Non-pigmented ciliary epithelial cell (primary cell): ENCODE results near the gene MYBPH.

Experiments
- DNase-seq: peaks from one replicate; pipeline ENCODE4 v3.0.0-alpha.2; 2010; ENCODE audit warnings: low read depth

The MYBPH gene

DNA sequence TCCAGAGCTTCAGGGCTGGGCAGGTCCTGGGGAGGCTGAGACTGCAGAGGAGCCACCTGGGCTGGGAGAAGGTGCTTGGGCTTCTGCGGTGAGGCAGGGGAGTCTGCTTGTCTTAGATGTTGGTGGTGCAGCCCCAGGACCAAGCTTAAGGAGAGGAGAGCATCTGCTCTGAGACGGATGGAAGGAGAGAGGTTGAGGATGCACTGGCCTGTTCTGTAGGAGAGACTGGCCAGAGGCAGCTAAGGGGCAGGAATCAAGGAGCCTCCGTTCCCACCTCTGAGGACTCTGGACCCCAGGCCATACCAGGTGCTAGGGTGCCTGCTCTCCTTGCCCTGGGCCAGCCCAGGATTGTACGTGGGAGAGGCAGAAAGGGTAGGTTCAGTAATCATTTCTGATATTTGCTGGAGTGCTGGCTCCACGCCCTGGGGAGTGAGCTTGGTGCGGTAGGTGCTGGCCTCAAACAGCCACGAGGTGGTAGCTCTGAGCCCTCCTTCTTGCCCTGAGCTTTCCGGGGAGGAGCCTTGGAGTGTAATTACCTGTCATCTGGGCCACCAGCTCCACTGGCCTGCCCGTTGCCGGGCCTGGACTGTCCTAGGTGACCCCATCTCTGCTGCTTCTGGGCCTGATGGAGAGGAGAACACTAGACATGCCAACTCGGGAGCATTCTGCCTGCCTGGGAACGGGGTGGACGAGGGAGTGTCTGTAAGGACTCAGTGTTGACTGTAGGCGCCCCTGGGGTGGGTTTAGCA, 9.3 kb downstream of the MYBPH start:
- no peak for DNase-seq

DNA sequence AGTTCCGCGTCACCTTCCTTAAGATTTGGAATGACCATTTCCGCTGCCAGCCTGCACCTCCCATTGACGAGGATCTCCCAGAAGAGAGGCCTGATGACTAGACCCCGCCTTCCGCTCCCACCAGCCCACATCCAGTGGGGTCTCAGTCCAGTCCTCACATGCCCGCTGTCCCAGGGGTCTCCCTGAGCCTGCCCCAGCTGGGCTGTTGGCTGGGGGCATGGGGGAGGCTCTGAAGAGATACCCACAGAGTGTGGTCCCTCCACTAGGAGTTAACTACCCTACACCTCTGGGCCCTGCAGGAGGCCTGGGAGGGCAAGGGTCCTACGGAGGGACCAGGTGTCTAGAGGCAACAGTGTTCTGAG, 9.8 kb downstream of the MYBPH start:
- DNase-seq: no peak

- DNase-seq: no peak
Measured at GRCh38 chr1:203165101-203165799, 10.4 kb downstream of the MYBPH start.

DNA sequence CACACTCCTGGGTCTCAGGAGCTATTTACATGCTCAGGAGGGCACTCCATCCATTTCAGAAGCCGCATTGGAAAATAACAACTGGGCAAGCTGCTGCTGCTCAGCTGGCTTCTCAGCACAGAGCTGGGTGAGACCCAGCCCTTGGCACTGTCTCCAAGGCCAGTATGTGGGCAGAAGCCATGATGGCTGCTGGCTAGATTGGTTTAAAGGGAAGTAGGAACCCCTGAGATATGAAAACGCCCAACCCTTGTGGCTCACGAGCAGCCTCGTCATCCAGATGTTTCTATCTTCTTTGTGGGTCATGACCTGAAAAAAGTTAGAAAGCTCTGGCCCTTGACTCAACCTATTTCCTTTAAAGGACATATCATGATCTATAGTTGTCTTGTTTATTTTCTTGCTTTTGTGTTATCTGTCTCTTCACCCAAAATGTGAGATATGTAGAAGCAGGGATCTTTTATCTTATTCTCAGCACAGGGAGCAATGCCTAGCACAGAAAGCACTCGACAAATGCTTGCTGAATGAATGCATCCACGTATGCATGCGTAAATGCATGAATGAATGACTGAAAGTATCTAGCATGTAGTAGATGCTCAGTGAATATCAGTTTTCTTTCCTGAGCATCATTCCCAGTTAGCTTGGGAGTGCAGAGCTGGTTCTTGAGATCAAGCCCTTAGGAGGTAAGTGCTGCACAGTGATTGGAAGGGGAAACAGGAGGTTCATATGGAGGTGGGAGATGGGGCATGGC, 11.6 kb downstream of the MYBPH start:
- DNase-seq: no peak

- no peak for DNase-seq
Measured at GRCh38 chr1:203162403-203162802, 13.2 kb downstream of the MYBPH start.

DNA sequence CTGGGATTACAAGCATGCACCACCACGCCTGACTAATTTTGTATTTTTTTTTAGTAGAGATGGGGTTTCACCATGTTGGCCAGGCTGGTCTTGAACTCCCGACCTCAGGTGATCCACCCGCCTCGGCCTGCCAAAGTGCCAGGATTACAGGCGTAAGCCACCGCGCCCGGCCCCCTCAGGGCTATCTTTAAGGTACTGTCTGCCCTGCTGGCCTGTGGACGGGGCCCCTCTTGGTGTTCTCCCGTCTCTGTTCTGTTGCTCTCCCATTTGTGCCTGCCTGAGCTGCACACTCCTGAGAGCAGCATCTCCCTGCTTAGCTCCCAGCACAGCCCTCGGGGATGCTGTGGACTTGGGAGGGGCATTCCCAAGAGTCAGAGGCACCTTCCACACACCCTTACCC, 13.9 kb downstream of the MYBPH start:
- DNase-seq: no peak

GRCh38 chr1:203161175-203161574, 14.5 kb downstream of the MYBPH start:
- no peak for DNase-seq

DNA sequence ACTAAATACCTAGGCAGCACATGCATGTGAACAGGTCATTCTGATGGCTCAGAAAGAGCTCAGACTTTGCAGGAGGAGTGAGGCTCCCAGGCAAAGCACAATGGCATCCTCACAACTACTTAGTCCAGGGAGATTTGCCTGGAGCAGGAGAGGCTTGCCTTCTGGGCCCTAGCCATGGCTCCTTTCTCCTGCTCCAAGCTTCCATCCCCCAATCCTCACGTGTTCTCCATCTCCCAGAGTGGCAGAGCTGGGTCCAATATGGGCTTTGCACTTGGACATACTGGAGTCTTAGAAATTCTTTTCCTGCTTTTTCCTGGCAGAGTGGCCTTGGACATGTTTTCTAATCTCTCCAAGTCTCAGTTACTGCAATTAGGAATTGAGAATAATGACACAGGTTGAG, 15.8 kb downstream of the MYBPH start:
- no peak for DNase-seq

DNA sequence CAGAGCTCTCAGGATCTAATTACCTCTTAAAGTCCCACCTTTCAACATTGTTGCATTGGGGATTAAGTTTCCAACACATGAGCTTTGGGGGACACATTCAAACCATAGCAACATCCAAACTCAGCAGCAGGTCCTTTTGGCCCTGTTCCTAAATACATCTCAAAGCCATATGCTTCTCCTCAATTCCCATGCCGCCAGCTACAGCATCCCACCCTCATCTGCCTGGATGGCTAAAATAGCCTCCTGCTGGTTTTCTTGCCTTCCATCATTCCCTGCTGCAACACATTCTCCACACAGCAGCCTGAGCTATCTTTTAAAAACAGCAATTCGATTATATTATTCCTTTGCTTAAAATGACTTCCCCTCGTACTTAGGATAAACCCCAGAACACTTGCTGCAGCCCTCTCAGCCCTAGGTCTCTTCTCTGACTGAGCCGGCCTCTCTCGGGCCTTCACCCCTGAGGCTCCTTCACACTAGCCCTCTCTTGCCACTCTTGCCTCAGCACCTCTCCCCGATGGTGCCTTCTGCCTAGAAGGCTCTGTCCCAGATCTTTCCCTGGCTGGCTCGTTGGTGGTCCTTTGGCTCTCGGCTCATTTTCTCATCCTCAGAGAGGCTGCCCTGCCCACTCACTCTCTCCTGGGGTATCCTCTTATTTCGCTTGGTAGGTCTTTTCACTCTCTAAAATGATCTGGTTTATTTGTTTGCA, 16.5 kb downstream of the MYBPH start:
- DNase-seq: no peak

GRCh38 chr1:203158423-203158822, 17.2 kb downstream of the MYBPH start:
- no peak for DNase-seq

GRCh38 chr1:203156280-203156679, 19.3 kb downstream of the MYBPH start:
- no peak for DNase-seq

- peak; percentile 14 for DNase-seq
Measured at GRCh38 chr1:203153989-203154821, 21.4 kb downstream of the MYBPH start.

GRCh38 chr1:203153051-203153988, 22.3 kb downstream of the MYBPH start:
- no peak for DNase-seq

DNA sequence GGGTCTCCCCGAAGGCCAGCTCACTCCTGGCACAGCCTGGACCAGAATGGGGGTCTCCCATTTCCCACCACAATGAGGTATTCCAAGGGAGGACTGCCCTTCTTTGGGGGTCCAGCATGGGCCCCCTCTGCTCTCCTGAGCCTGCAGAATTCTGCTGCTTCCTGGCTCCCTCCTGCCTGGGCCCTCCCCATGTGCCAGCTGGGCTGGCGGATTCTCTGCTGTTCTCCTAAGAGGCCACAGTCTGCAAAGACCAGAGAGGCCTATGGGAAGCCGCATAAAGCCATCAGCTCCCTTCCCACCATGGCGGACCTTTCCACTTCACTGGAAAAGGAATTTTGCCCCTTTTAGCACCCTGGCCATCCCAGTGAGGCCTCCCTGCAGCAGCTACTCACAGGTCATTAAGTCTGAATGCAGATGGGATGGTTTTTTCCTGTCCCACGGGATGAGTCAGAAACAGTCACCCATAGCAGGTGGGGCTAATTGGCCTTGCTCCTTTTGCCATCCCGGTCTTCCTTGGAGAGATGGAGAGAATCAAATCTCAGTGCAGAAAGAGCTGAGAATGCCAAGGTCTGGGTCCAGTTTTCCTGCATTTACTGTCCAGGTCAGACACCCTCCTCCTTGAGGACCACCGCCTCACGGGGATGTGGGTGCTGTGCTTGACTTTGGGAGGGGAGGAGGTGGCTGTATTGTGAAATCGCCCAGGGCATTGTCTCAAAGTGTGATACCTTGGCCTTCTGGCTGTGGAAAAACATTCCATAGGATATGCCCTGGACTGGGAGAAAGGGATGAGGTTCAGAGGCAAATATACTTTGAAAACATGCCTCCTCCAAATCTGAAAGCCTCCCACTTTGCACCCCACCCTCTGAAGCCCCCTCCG, 23.2 kb downstream of the MYBPH start:
- no peak for DNase-seq

DNA sequence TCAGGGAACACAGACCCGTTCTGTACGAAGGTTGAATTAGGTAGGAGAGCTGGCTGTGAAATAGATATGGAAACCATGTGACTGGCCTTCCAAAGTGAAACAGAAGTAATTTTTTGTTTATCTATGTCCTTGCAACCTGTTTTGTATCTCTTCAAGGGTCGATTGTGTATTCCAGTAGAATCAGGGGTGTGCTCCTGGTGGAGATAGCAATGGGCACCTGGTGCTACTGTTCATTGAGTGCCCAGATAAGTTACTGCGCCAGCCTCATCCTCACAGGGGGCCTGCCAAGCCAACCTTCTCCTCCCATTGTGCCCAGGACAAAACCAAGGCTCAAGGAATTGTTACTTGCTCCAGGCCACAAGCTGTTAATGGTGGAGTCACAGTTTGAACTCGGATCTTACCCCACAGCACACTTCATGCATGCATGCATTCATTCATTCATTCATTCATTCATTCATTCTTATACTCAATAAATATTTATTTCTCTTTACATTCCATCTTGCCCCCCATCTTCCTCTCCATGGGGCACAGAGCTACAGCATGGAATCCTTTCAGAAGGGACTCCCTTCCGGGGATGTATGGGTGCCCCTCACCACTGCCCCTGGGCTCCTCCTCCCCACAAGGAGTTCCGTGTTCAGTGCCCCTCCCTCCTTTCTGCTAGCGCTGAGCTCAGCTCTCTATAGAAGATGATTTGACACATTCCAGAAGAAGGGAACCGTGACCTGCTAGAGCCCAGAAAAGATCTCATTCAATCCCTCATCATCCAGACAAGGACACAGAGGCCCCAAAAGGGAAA, 24.1 kb downstream of the MYBPH start:
- DNase-seq: no peak

DNA sequence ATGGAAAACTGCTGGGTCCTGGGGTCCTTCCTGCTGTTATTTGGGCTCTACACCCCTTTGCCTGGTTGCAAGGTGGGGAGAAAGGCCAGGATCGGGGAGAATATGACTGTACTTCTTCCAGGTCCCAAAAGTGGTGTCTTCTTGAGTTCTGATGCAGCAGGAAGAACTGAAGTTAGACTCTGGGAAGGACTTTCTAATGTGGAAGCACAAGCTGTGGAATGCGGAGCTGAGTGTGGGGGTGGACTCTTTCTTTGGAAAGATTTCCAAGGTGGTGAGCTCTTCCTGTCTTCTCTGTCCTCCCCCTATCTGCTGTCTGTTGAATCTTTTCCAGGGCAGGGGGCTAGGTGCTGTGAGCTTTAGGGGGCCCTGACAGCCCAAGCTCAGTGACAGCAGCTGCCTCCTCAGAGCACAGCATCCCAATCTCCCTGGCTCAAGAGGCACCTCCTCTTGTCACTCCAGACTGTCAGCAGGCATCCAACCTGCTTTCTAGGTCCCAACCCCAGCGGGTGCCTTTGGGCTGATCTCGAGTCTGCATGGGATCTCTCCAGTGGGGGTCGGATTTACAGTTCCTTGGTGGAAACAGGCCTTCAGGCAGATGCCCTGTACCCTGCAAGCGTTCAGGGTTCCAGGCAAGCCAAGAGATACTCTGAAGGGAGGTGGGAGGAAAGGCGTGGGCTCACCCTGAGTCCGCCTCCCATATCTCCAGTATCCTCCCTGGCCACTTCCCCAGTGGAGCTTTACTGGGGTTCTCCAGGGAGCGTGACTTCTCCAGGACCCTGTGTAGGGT, 24.9 kb downstream of the MYBPH start:
- no peak for DNase-seq

GRCh38 chr1:203149188-203149840, 26.3 kb downstream of the MYBPH start:
- no peak for DNase-seq
